HS-5 (cell line): ENCODE data around the gene IL36G.

Experiments used
- DNase-seq: peaks from one replicate; pipeline ENCODE4 v3.0.0-alpha.2; 2012; ENCODE audit warnings: low read depth

The IL36G gene

GRCh38 chr2:113018509-113018908 lies 40.7 kb downstream of the IL36G start:
- DNase-seq = no peak

GRCh38 chr2:113021312-113021711 lies 43.5 kb downstream of the IL36G start:
- DNase-seq = no peak

DNA sequence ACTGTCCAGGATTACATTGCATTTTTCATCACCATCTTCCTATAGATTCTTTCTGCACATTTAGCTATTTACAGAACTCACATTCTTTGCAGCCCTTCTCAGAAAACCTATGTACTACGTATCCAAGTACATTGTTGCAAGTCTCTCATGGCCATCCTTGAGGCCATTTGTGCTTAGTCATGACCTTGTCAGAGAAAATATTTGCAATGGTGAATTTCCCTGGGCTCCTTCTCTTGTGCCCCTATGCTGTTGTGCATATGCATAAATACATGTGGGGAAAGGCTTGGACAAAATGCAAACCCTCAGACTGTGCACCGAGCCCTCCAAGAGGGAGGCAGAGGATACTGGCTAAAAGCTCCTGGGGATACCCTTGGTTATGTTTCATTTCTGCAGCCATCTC lies 47.0 kb downstream of the IL36G start:
- DNase-seq = no peak

- DNase-seq = no peak
These were observed 47.9 kb downstream of the IL36G start for GRCh38 chr2:113025737-113026136.

DNA sequence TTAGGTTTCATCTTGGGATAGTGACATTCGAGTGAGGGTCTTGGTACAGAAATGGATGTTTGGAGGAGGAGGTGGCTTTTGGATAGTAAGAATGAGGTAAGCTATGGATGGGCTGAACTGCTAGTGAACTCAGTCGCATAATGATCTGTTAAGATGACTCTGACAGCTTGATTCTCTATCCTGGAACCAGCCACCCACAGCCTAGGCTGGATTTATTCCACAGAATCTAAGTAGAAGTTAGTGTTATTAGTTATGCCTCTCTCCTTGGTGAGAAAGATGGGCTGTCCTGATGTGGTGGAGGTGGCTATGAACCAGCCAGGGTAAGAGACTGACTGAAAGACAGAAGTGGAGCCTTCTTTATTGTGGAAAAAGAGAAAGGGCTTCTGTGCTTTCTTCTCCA lies 49.9 kb downstream of the IL36G start:
- no peak for DNase-seq

GRCh38 chr2:113028112-113028511 lies 50.3 kb downstream of the IL36G start:
- no peak for DNase-seq

- DNase-seq = no peak
These were observed 54.9 kb downstream of the IL36G start for GRCh38 chr2:113032737-113033136.

GRCh38 chr2:113034016-113034415 lies 56.2 kb downstream of the IL36G start:
- no peak for DNase-seq
